Parathyroid adenoma (tissue), 2 donors: Measurements from ENCODE around the gene RASD2.

Source experiments
- H2AFZ ChIP-seq: fragments of 300-600 bp; sonication (generic); one replicate; pipeline ENCODE4 v1.7.0; 2017; ENCODE audit warnings: antibody characterized with exemption, mild to moderate bottlenecking
- H3K27ac ChIP-seq: fragments of 300-600 bp; sonication (generic); one replicate; pipeline ENCODE4 v1.7.0; 2017
- H3K27me3 ChIP-seq: fragments of 300-600 bp; sonication (generic); one replicate; pipeline ENCODE4 v1.7.0; 2017; ENCODE audit warnings: low read length; ENCODE audit not compliant: control insufficient read depth, insufficient read depth
- H3K36me3 ChIP-seq: fragments of 300-600 bp; sonication (generic); one replicate; pipeline ENCODE4 v1.7.0; 2017; ENCODE audit warnings: low read length; ENCODE audit not compliant: control insufficient read depth, insufficient read depth
- H3K4me1 ChIP-seq: fragments of 300-600 bp; sonication (generic); one replicate; pipeline ENCODE4 v1.7.0; 2017; ENCODE audit warnings: control low read depth
- H3K4me2 ChIP-seq: fragments of 300-600 bp; sonication (generic); one replicate; pipeline ENCODE4 v1.7.0; 2017; ENCODE audit warnings: low read length
- H3K4me3 ChIP-seq: fragments of 300-600 bp; sonication (generic); one replicate; pipeline ENCODE4 v1.7.0; 2017; ENCODE audit warnings: low read depth, low read length
- H3K79me2 ChIP-seq: fragments of 300-600 bp; sonication (generic); one replicate; pipeline ENCODE4 v1.7.0; 2017; ENCODE audit warnings: control low read depth
- H3K9ac ChIP-seq: fragments of 300-600 bp; sonication (generic); one replicate; pipeline ENCODE4 v1.7.0; 2017; ENCODE audit warnings: mild to moderate bottlenecking
- H3K9me3 ChIP-seq: fragments of 300-600 bp; sonication (generic); one replicate; pipeline ENCODE4 v1.7.0; 2017; ENCODE audit warnings: low read length; ENCODE audit not compliant: control insufficient read depth
- TF ChIP-seq, protein P1 (sequence below): fragments of 300-600 bp; sonication (generic); IDR thresholded peaks from one replicate; pipeline ENCODE4 v1.7.0; 2017; ENCODE audit warnings: antibody characterized with exemption, mild to moderate bottlenecking
- donor health status: primary hyperparathyroidism.

The RASD2 gene

DNA sequence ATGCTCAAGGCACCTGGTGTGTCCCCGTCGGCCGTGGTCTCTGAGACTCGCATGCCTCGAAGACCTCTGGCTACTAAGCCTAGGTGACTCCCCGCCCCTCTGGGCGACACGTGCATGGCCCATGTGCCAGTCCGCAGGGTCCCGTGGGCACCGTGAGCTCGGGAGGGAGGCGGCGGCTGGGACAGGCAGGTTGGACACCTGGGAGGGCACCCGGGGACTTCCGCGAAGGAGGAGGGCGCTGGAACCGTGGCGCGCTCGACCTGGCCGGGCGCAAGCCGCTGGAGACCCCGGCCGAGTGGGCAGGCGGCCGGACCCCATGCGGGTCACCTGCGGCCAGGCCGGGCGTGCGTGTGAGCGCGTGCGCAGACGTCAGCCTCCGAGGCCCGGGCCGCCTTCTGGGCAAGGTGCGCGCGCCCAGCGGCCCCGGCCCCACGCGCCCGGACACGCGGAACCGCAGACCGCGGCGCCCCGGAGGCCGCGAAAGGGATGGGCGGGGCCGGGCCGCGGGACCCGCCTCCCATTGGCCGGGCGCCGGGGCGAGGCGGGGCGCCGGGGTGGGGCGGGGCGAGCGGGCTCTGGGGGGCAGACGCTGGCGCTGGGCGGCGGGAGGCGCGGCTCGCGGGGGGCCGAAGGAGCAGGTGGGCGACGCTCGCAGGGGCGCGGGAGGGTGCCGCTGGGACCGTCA is 579 bp upstream of the RASD2 start:
- Histone ChIP-seq H3K27ac (peak overlapping the region; percentile 29), H3K4me3 (peak overlapping the region; percentile 61), H3K9me3 (no peaks in the 10 kb centered on the region), H3K9ac (no peak overlapping the region), H3K4me1 (peaks cover 3% of the 10 kb centered on the region), H3K79me2 (no peaks in the 10 kb centered on the region), H2AFZ (peak overlapping the region; percentile 74), H3K36me3 (no peaks in the 10 kb centered on the region), H3K4me2 (peak overlapping the region; percentile 86), H3K27me3 (no peaks in the 10 kb centered on the region)
- TF ChIP-seq, protein P1, sequence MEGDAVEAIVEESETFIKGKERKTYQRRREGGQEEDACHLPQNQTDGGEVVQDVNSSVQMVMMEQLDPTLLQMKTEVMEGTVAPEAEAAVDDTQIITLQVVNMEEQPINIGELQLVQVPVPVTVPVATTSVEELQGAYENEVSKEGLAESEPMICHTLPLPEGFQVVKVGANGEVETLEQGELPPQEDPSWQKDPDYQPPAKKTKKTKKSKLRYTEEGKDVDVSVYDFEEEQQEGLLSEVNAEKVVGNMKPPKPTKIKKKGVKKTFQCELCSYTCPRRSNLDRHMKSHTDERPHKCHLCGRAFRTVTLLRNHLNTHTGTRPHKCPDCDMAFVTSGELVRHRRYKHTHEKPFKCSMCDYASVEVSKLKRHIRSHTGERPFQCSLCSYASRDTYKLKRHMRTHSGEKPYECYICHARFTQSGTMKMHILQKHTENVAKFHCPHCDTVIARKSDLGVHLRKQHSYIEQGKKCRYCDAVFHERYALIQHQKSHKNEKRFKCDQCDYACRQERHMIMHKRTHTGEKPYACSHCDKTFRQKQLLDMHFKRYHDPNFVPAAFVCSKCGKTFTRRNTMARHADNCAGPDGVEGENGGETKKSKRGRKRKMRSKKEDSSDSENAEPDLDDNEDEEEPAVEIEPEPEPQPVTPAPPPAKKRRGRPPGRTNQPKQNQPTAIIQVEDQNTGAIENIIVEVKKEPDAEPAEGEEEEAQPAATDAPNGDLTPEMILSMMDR: no peak

DNA sequence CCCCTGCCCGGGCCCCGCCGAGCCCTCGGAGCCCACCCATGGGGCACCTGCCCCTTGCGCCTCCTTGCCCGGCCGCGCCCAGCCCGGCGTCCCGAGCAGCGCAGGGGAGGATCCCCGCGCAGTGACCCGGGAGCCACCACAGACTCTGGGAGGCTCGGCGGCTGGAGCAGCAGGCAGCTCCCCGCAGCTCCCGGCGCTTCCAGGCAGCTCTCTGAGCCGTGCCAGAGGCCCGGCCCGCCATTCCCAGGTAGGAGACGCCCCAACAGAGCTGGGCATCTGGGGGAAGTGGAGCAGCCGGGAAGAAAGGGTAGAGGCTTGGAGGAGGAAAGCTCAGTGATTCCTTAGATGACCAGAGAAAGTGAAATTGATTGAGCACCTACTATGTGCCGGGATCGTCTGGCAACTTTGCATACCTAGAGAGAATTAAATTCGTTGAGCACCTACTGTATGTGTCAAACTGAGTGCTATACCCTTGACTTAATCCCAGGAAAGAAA is 670 bp downstream of the RASD2 start:
- Histone ChIP-seq H3K4me1 (peaks cover 3% of the 10 kb centered on the region), H3K27me3 (no peaks in the 10 kb centered on the region), H3K27ac (no peak overlapping the region), H3K79me2 (no peaks in the 10 kb centered on the region), H3K4me2 (peak overlapping the region; percentile 86), H2AFZ (peak overlapping the region; percentile 42), H3K9ac (no peak overlapping the region), H3K36me3 (no peaks in the 10 kb centered on the region), H3K9me3 (no peaks in the 10 kb centered on the region), H3K4me3 (peak overlapping the region; percentile 61)
- TF ChIP-seq, protein P1: no peak

DNA sequence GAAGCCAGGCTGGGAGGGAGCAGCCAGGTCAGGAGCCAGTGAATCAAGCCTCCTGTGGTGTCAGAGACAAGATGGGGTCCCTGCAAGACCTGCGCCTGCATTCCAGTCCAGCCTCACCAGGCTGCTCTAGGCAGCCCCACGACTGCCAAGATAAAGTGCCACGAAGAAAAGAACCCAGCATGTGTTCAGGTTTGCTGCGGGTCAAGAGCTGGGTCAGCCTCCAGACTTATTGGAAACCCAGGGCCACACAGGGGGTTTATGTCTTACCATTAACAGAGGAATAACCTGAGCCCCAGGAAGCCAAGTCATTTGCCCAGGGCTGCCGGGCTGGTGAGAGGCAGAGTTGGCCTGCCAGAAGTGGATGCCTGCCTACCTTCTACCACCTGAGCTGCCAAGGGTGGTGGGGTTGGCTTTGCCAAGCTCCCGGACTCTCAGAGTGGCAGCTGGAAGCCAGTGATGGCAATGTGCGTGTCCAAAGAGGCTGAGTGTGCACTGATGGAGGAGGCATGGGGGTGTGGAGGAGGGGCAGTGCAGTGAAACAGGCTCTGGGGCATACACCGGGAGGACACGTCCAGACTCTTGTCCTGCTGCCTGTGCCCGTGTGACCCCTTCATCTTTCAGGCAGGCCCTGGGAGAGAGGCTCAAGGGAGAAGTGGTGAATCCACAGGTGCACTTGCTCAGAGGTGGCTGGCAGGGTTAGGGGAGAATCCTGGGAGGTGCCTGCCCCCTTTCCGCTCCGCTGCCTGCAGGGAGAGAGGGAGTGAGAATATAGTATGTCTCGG is 1.7 kb downstream of the RASD2 start:
- TF ChIP-seq, protein P1: no peak
- Histone ChIP-seq H3K27ac (no peak overlapping the region), H3K36me3 (no peaks in the 10 kb centered on the region), H3K4me2 (no peak overlapping the region), H3K9me3 (no peaks in the 10 kb centered on the region), H3K4me1 (peaks cover 3% of the 10 kb centered on the region), H2AFZ (no peak overlapping the region), H3K9ac (no peak overlapping the region), H3K27me3 (no peaks in the 10 kb centered on the region), H3K4me3 (no peak overlapping the region), H3K79me2 (no peaks in the 10 kb centered on the region)

DNA sequence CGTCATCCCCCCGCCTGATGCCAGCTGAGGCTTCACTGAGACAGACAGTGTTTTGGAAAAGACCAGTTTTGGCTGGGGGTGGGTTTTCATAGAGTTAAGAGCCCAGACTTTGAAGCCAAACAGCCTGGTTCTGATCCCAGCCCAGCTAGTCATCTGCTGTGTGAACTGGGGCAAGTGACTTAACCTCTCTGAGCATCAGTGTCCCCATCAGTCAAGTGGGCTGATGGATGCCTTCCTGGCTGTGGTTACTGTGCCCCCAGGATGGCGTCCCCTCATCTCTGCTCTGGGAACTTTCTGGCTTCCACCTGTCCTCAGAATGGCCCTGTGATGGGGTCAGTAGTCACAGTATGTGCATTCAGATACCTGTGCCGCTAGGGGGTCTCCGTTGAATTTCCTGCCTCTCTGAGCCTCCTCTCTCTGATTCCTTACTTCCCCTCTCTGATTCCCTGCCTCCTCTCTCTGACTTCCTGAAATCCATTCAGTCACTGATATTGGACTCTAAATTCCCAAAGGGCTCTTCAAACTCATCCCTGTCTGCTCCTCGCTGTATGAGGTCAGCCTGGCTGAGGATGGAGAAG is 2.4 kb downstream of the RASD2 start:
- Histone ChIP-seq H3K27ac (no peak overlapping the region), H3K9me3 (no peaks in the 10 kb centered on the region), H3K36me3 (no peaks in the 10 kb centered on the region), H3K9ac (no peak overlapping the region), H3K4me2 (no peak overlapping the region), H3K27me3 (no peaks in the 10 kb centered on the region), H3K4me1 (peaks cover 3% of the 10 kb centered on the region), H2AFZ (no peak overlapping the region), H3K4me3 (no peak overlapping the region), H3K79me2 (no peaks in the 10 kb centered on the region)
- TF ChIP-seq, protein P1: no peak
